Brain microvascular endothelial cell (primary cell): ENCODE results near the gene SLC37A2.

Source experiments
- DNase-seq: peaks from one replicate; pipeline ENCODE4 v3.0.0-alpha.2; 2020
- H3K27ac ChIP-seq: fragments of 250-450 bp; sonication (Bioruptor Pico); 2 replicates; pipeline ENCODE4 v1.5.1; 2020; ENCODE audit warnings: mild to moderate bottlenecking, moderate library complexity
- H3K27me3 ChIP-seq: fragments of 250-450 bp; sonication (Bioruptor Pico); replicated peaks from 2 replicates; pipeline ENCODE4 v1.5.1; 2020; ENCODE audit warnings: mild to moderate bottlenecking
- H3K36me3 ChIP-seq: fragments of 250-450 bp; sonication (Bioruptor Pico); replicated peaks from 2 replicates; pipeline ENCODE4 v1.5.1; 2020; ENCODE audit warnings: mild to moderate bottlenecking
- H3K4me3 ChIP-seq: 2 replicates; pipeline ENCODE4 v1.5.1; 2011; ENCODE audit warnings: low read depth, mild to moderate bottlenecking, control low read depth, low read length, moderate library complexity
- CTCF ChIP-seq: IDR thresholded peaks from 2 replicates; pipeline ENCODE4 v1.5.1; 2011; ENCODE audit warnings: low read depth, mild to moderate bottlenecking, moderate library complexity, low read length, control low read depth, inconsistent platforms; ENCODE audit errors: missing control alignments
- in situ Hi-C: cut with HindIII; loops from 2 replicates; pipeline ENCODE4 v1.10.0; 2017; ENCODE audit warnings: low sequenced_read_pairs, low pct_ligation_motif_present

SLC37A2 gene

DNA sequence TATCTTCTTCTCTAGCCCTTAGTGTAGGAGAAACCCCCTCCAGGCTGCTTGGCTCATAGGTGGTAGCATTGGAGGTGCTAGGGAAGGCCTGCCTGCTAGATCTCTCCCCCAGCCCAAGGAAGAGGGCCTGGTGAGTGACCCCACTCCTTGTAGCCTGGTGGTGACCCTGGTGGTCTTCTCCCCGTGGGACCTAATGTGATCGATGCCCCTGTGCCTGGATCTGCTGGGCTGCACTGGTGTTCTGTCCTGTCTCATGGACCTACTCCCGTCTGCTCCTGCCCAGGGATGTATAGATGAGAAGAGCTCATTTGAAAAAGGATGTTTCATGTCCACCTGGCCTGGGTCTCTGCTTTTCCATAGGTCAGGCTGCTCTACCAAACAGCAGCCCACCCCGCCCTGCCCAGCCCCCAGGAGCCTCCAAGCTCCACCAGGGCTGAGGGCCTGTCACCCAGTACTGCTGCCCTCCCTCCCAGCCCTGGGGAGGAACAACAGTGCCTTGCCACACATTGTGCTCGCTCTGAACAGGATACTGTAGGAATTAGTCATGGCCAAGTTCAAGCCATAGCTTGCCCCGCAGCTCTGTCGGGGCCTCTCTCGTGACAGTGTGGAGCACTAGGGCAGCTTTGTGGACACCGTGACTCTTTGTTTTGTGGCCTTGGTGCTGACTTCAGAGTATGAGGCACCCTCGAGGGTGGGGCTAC lies 19.7 kb downstream of the SLC37A2 start:
- Histone ChIP-seq H3K27ac (no peak overlapping the region), H3K36me3 (no peaks in the 10 kb centered on the region), H3K27me3 (no peaks in the 10 kb centered on the region), H3K4me3 (no peak overlapping the region)
- peak; percentile 88 for DNase-seq
- in situ Hi-C loops, result no loop called here
- TF ChIP-seq CTCF, result no peak

DNA sequence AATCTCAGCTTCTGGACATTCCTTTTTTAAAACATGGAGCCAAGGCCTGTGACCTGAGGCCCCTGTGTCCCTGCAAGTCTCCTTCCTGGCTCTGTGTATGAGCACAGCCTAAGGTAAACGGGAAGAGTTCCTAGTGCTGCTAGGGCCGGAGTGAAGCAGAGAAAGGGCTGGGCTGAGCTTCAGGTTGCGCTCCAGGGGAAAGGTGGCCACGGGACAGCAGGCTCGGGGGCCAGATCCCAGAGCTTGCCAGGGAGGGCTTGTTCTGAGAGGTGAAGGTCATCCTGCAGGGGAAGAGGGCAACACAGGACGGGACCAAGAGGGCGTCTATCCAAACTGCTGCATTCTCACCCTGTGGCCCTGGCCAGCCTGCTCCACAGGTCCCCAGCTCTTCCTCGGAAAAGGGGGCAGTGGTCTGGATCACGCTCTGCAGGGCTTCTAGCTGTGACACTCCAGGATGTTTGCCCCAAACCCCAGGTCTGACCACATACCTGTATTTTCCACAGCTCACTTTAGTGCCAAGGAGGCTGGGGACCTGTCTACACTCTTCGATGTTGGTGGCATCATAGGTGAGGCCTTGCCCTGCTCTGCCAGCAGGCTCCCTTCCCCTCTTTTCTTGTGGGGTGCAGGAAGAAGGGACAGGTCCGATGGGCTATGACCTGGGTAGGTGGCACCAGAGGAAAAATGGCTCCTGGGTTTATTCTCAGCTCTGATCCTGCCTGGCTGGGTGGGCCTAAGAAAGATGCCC lies 20.4 kb downstream of the SLC37A2 start:
- H3K27ac ChIP-seq, result peak overlapping the region; percentile 28
- H3K36me3 ChIP-seq, result no peaks in the 10 kb centered on the region
- no peak overlapping the region for H3K4me3 ChIP-seq
- no peaks in the 10 kb centered on the region for H3K27me3 ChIP-seq
- in situ Hi-C loops, result no loop called here
- no peak for DNase-seq
- no peak for TF ChIP-seq CTCF

DNA sequence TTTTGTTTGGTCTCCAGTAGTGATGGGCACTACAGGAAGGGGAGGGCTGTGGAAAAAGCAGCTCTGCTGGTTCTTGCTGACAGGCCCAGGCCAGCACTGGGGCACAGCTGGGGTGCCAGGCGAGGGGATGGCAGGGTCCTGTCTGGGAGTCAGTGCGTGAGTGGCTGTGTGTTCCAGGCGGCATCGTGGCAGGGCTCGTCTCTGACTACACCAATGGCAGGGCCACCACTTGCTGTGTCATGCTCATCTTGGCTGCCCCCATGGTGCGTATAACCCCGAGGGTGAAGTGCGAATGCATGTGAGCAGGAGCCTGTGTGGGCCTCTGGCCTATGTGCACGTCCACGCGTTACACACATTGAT lies 20.9 kb downstream of the SLC37A2 start:
- no peak for DNase-seq
- Histone ChIP-seq H3K36me3 (no peaks in the 10 kb centered on the region), H3K27me3 (no peaks in the 10 kb centered on the region), H3K27ac (no peak overlapping the region), H3K4me3 (no peak overlapping the region)
- no peak for TF ChIP-seq CTCF
- in situ Hi-C loops, result no loop called here

- no peak for TF ChIP-seq CTCF
- Histone ChIP-seq H3K36me3 (no peaks in the 10 kb centered on the region), H3K27ac (no peak overlapping the region), H3K27me3 (no peaks in the 10 kb centered on the region), H3K4me3 (no peak overlapping the region)
- in situ Hi-C loops, result no loop called here
- no peak for DNase-seq
Measured at GRCh38 chr11:125084761-125085231, 21.7 kb downstream of the SLC37A2 start.

DNA sequence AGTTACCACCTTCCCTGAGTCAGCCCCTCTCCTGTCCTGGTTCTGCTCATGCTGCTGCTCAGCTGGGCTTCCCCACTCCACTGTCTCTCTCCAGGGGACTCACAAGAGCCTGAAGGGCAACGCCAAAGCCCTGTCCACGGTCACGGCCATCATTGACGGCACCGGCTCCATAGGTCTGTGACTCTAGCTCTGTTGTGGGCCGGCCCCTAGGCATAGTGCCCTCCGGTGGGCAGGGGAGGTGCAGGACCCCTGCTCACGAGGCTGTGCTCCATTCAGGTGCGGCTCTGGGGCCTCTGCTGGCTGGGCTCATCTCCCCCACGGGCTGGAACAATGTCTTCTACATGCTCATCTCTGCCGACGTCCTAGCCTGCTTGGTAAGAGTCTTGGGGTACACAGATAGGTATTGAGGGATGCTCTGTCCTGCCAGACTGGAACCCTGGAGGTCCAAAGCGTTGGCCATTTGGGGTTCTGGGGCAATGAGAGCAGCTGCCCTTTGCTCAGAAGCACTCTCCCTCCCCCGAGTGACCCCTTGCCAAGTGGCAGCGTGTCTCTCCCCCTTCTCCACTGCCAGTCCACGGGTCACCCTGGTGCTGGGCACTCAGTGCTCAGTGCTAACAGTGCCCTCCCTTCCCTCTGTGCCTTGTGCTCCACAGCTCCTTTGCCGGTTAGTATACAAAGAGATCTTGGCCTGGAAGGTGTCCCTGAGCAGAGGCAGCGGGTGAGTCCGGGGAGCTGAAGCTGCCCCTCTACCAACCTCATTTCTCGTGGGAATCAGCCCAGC lies 22.4 kb downstream of the SLC37A2 start:
- peak; percentile 21 for TF ChIP-seq CTCF
- no peak overlapping the region for H3K27ac ChIP-seq
- no peak for DNase-seq
- in situ Hi-C loops, result no loop called here
- no peaks in the 10 kb centered on the region for H3K36me3 ChIP-seq
- no peaks in the 10 kb centered on the region for H3K27me3 ChIP-seq
- no peak overlapping the region for H3K4me3 ChIP-seq
